ENCODE data around the gene GPR45.

- no peak for TF ChIP-seq CTCF (IDR thresholded peaks at IDR 0.05)
- TF ChIP-seq POLR2A (IDR thresholded peaks at IDR 0.05), result no peak
These were observed 17.1 kb upstream of the GPR45 start for GRCh38 chr2:105224444-105224843.
